SK-N-SH treated with all-trans-retinoic acid at 6 μM for 48 hours (cell line): ENCODE results near the gene SURF6.

Source experiments
- ATAC-seq: fragments of 200-7000 bp; cut with Tn5 transposase; 3 replicates; pipeline ENCODE4 v1.9.1; 2020; ENCODE audit warnings: mild to moderate bottlenecking, moderate library complexity
- ARNTL ChIP-seq: fragments of 450-650 bp; formaldehyde crosslinking; IDR thresholded peaks from 2 replicates; pipeline ENCODE4 v1.5.0; 2020; ENCODE audit warnings: low read depth, mild to moderate bottlenecking, moderate library complexity, borderline replicate concordance
- BACH2 ChIP-seq: fragments of 250-450 bp; sonication (Bioruptor Pico); IDR thresholded peaks from 2 replicates; pipeline ENCODE4 v1.9.0; 2021; ENCODE audit warnings: mild to moderate bottlenecking, borderline replicate concordance
- CREB5 ChIP-seq: fragments of 250-450 bp; sonication (Bioruptor Pico); IDR thresholded peaks from 2 replicates; pipeline ENCODE4 v1.5.1; 2020; ENCODE audit warnings: low read depth, mild to moderate bottlenecking, moderate library complexity
- CSDC2 ChIP-seq: fragments of 250-450 bp; sonication (Bioruptor Pico); IDR thresholded peaks from 2 replicates; pipeline ENCODE4 v1.5.0; 2020; ENCODE audit warnings: mild to moderate bottlenecking, moderate library complexity
- CSRNP3 ChIP-seq: fragments of 250-450 bp; sonication (Bioruptor Pico); IDR thresholded peaks from 2 replicates; pipeline ENCODE4 v1.5.1; 2021; ENCODE audit warnings: mild to moderate bottlenecking, moderate library complexity
- ESRRG ChIP-seq: fragments of 250-450 bp; sonication (Bioruptor Pico); IDR thresholded peaks from 2 replicates; pipeline ENCODE4 v1.6.1; 2021; ENCODE audit warnings: mild to moderate bottlenecking
- ISL1 ChIP-seq: fragments of 250-450 bp; sonication (Bioruptor Pico); IDR thresholded peaks from 2 replicates; pipeline ENCODE4 v2.1.2; 2022; ENCODE audit warnings: mild to moderate bottlenecking, moderate library complexity
- PATZ1 ChIP-seq: fragments of 250-450 bp; sonication (Bioruptor Pico); IDR thresholded peaks from 2 replicates; pipeline ENCODE4 v1.8.0; 2020; ENCODE audit warnings: mild to moderate bottlenecking, moderate library complexity, borderline replicate concordance
- POU6F1 ChIP-seq: fragments of 250-450 bp; sonication (Bioruptor Pico); IDR thresholded peaks from 2 replicates; pipeline ENCODE4 v1.8.0; 2021; ENCODE audit warnings: low read depth, mild to moderate bottlenecking, moderate library complexity, borderline replicate concordance
- RARB ChIP-seq: fragments of 250-450 bp; sonication (Bioruptor Pico); IDR thresholded peaks from 2 replicates; pipeline ENCODE4 v1.8.0; 2021; ENCODE audit warnings: mild to moderate bottlenecking, moderate library complexity
- TCF4 ChIP-seq: fragments of 250-450 bp; sonication (Bioruptor Pico); IDR thresholded peaks from 2 replicates; pipeline ENCODE4 v1.8.0; 2021; ENCODE audit warnings: mild to moderate bottlenecking, moderate library complexity, borderline replicate concordance
- TOX ChIP-seq: fragments of 250-450 bp; sonication (Bioruptor Pico); IDR thresholded peaks from 2 replicates; pipeline ENCODE4 v1.8.0; 2021; ENCODE audit warnings: mild to moderate bottlenecking, moderate library complexity, borderline replicate concordance
- TSHZ2 ChIP-seq: fragments of 250-450 bp; sonication (Bioruptor Pico); IDR thresholded peaks from 2 replicates; pipeline ENCODE4 v1.5.0; 2020; ENCODE audit warnings: mild to moderate bottlenecking, moderate library complexity
- ZFP3 ChIP-seq: fragments of 250-450 bp; sonication (Bioruptor Pico); IDR thresholded peaks from 2 replicates; pipeline ENCODE4 v1.5.0; 2020; ENCODE audit warnings: mild to moderate bottlenecking, moderate library complexity
- ZNF565 ChIP-seq: fragments of 450-650 bp; formaldehyde crosslinking; conservative IDR thresholded peaks from 2 replicates; pipeline ENCODE4 v1.5.0; 2020; ENCODE audit warnings: low read depth, mild to moderate bottlenecking, moderate library complexity
- ZNF70 ChIP-seq: fragments of 450-650 bp; formaldehyde crosslinking; IDR thresholded peaks from 2 replicates; pipeline ENCODE4 v1.5.0; 2020; ENCODE audit warnings: mild to moderate bottlenecking, moderate library complexity
- ZNF8 ChIP-seq: fragments of 450-650 bp; formaldehyde crosslinking; IDR thresholded peaks from 2 replicates; pipeline ENCODE4 v1.5.0; 2020; ENCODE audit warnings: mild to moderate bottlenecking, moderate library complexity

SURF6 gene

GRCh38 chr9:133341369-133342068, 5.5 kb upstream of the SURF6 start (continued):
- no peak for TF ChIP-seq CSRNP3 (CRISPR knock-in tag)

- no peak for ATAC-seq
- no peak for TF ChIP-seq ZFP3 (CRISPR knock-in tag)
- TF ChIP-seq ARNTL (CRISPR knock-in tag), result no peak
- no peak for TF ChIP-seq ZNF565 (CRISPR knock-in tag)
- no peak for TF ChIP-seq CSDC2
- TF ChIP-seq CREB5 (CRISPR knock-in tag), result no peak
- TF ChIP-seq TOX, result no peak
- no peak for TF ChIP-seq BACH2 (CRISPR knock-in tag)
- TF ChIP-seq TSHZ2 (CRISPR knock-in tag), result no peak
- TF ChIP-seq TCF4 (CRISPR knock-in tag), result no peak
- no peak for TF ChIP-seq ESRRG
- no peak for TF ChIP-seq ISL1 (CRISPR knock-in tag)
- no peak for TF ChIP-seq RARB (CRISPR knock-in tag)
- TF ChIP-seq ZNF8 (CRISPR knock-in tag), result no peak
- no peak for TF ChIP-seq ZNF70
- no peak for TF ChIP-seq PATZ1 (CRISPR knock-in tag)
Observed at GRCh38 chr9:133340916-133341315, 4.9 kb upstream of the SURF6 start.

- TF ChIP-seq ZNF565 (CRISPR knock-in tag) (no peak), CSRNP3 (CRISPR knock-in tag) (no peak), CREB5 (CRISPR knock-in tag) (no peak), TCF4 (CRISPR knock-in tag) (no peak), ESRRG (no peak), BACH2 (CRISPR knock-in tag) (no peak), ARNTL (CRISPR knock-in tag) (no peak), POU6F1 (no peak)
- ATAC-seq, result no peak
Observed at GRCh38 chr9:133340256-133340655, 4.3 kb upstream of the SURF6 start.
